OCI-LY3 (cell line): ENCODE data around the gene HYAL3.

ENCODE experiments used
- H2AFZ ChIP-seq: fragments of 200-600, 300-600 bp; shearing (Covaris generic); 2 replicates; pipeline ENCODE4 v1.6.0; 2014; ENCODE audit warnings: antibody characterized with exemption, low read depth, low read length
- H3K27ac ChIP-seq: fragments of 200-600, 300-600 bp; sonication (generic); 2 replicates; pipeline ENCODE4 v1.5.1; 2014; ENCODE audit warnings: mild to moderate bottlenecking, low read length, moderate library complexity, mixed read lengths
- H3K27me3 ChIP-seq: fragments of 200-600, 300-600 bp; sonication (generic); 2 replicates; pipeline ENCODE4 v1.6.1; 2014; ENCODE audit warnings: low read depth, low read length, mixed read lengths
- H3K36me3 ChIP-seq: fragments of 200-600, 300-600 bp; sonication (generic); replicated peaks from 2 replicates; pipeline ENCODE3; 2014; ENCODE audit warnings: low read depth, low read length, mixed read lengths
- H3K4me1 ChIP-seq: fragments of 300-600, 200-600 bp; sonication (generic); 2 replicates; pipeline ENCODE4 v1.6.1; 2014; ENCODE audit warnings: low read length, mixed read lengths
- H3K4me2 ChIP-seq: fragments of 200-600, 300-600 bp; sonication (generic); 2 replicates; pipeline ENCODE4 v1.6.1; 2014; ENCODE audit warnings: low read length, mixed read lengths
- H3K4me3 ChIP-seq: fragments of 300-600, 200-600 bp; sonication (generic); 2 replicates; pipeline ENCODE4 v1.5.1; 2014; ENCODE audit warnings: antibody characterized with exemption, mild to moderate bottlenecking, low read length, moderate library complexity
- H3K79me2 ChIP-seq: fragments of 300-600, 200-600 bp; shearing (Covaris generic); 2 replicates; pipeline ENCODE4 v1.6.1; 2014; ENCODE audit warnings: mild to moderate bottlenecking, low read length, mixed read lengths
- H3K9ac ChIP-seq: fragments of 300-600, 200-600 bp; shearing (Covaris generic); 2 replicates; pipeline ENCODE4 v1.6.0; 2014; ENCODE audit warnings: mild to moderate bottlenecking, low read length, moderate library complexity
- H3K9me3 ChIP-seq: fragments of 200-600, 300-600 bp; shearing (Covaris generic); 2 replicates; pipeline ENCODE4 v1.6.1; 2014; ENCODE audit warnings: low read length, mixed read lengths; ENCODE audit not compliant: insufficient read depth
- H4K20me1 ChIP-seq: fragments of 200-600, 300-600 bp; sonication (generic); 2 replicates; pipeline ENCODE4 v1.6.1; 2016; ENCODE audit warnings: low read length, mixed read lengths; ENCODE audit not compliant: insufficient read depth
- CTCF ChIP-seq: fragments of 200-600, 300-600 bp; sonication (generic); IDR thresholded peaks from 2 replicates; pipeline ENCODE4 v1.5.1; 2014; ENCODE audit warnings: antibody characterized with exemption, low read length, low read depth
- EZH2phosphoT487 ChIP-seq: fragments of 200-600 bp; shearing (Covaris generic); IDR thresholded peaks from 2 replicates; pipeline ENCODE4 v1.6.1; 2018; ENCODE audit warnings: antibody characterized with exemption, mixed run types, low read depth

HYAL3 gene

GRCh38 chr3:50333744-50334328 is 34.6 kb upstream of the HYAL3 start:
- no peak overlapping the region for H3K4me2 ChIP-seq
- no peak overlapping the region for H2AFZ ChIP-seq
- no peaks in the 10 kb centered on the region for H3K27me3 ChIP-seq
- no peak for TF ChIP-seq CTCF
- no peak for TF ChIP-seq EZH2phosphoT487
- peaks cover 53% of the 10 kb centered on the region for H3K36me3 ChIP-seq
- H3K9ac ChIP-seq = no peak overlapping the region
- H4K20me1 ChIP-seq = peaks cover 15% of the 10 kb centered on the region
- peaks cover 18% of the 10 kb centered on the region for H3K4me1 ChIP-seq
- peaks cover 71% of the 10 kb centered on the region for H3K79me2 ChIP-seq
- H3K4me3 ChIP-seq = no peak overlapping the region
- H3K9me3 ChIP-seq = no peaks in the 10 kb centered on the region
- H3K27ac ChIP-seq = no peak overlapping the region

DNA sequence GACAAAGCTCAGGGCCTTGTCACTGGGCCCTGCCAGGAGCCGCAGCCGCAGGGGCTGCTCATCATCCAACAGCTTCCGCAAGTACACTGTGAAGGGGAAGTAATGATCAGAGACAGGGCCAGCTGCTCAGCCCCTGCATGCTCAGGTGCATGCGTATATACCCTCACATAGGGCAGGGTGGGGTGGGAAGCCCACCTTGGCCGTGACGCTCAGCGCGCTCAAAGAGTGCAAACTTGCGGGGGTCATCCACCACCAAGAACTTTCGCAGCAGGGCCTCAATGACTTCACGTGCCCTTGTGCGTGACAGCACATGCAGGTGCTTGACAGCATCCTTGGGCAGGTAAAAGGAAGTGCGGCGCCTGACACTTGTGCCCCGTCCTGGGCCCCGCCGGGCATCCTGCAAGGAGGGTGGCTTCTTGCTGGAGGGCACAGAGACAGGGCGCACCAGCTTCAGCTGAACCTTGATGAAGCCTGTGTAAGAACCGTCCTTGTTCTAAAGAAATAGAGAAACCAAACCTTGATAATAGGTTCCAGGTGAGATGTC is 32.2 kb upstream of the HYAL3 start:
- TF ChIP-seq CTCF = no peak
- TF ChIP-seq EZH2phosphoT487 = no peak
- no peak overlapping the region for H3K9ac ChIP-seq
- H2AFZ ChIP-seq = no peak overlapping the region
- H3K4me3 ChIP-seq = no peak overlapping the region
- H3K27ac ChIP-seq = no peak overlapping the region
- H3K27me3 ChIP-seq = no peaks in the 10 kb centered on the region
- no peak overlapping the region for H3K4me2 ChIP-seq
- peaks cover 51% of the 10 kb centered on the region for H3K36me3 ChIP-seq
- peaks cover 25% of the 10 kb centered on the region for H3K4me1 ChIP-seq
- H3K9me3 ChIP-seq = no peaks in the 10 kb centered on the region
- H4K20me1 ChIP-seq = peaks cover 15% of the 10 kb centered on the region
- peaks cover 68% of the 10 kb centered on the region for H3K79me2 ChIP-seq

DNA sequence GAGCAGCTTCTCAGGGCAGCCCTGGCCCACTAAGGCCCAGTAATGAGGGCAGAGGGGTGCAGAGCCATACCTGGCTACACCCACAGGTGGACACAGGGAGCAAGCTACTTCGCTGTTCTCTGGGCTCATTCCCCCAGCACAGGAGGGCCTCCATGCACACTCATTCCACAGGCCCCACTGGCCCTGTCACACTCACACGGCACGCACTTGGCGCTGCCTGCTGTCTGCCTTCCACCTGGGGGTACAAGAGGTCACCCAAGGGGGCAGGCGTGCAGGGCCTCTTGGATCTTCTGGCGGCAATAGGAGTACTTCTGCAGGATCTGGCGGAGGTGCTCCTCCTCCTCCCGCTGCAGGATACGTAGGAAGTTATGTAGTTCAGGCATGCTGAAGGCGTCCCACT is 31.1 kb upstream of the HYAL3 start:
- Histone ChIP-seq H3K9ac (no peak overlapping the region), H3K9me3 (no peaks in the 10 kb centered on the region), H2AFZ (no peak overlapping the region), H3K27ac (no peak overlapping the region), H3K4me2 (no peak overlapping the region), H3K36me3 (peaks cover 45% of the 10 kb centered on the region), H3K79me2 (peaks cover 61% of the 10 kb centered on the region), H3K4me1 (peaks cover 16% of the 10 kb centered on the region), H3K27me3 (no peaks in the 10 kb centered on the region), H4K20me1 (peaks cover 15% of the 10 kb centered on the region), H3K4me3 (no peak overlapping the region)
- no peak for TF ChIP-seq CTCF
- no peak for TF ChIP-seq EZH2phosphoT487

DNA sequence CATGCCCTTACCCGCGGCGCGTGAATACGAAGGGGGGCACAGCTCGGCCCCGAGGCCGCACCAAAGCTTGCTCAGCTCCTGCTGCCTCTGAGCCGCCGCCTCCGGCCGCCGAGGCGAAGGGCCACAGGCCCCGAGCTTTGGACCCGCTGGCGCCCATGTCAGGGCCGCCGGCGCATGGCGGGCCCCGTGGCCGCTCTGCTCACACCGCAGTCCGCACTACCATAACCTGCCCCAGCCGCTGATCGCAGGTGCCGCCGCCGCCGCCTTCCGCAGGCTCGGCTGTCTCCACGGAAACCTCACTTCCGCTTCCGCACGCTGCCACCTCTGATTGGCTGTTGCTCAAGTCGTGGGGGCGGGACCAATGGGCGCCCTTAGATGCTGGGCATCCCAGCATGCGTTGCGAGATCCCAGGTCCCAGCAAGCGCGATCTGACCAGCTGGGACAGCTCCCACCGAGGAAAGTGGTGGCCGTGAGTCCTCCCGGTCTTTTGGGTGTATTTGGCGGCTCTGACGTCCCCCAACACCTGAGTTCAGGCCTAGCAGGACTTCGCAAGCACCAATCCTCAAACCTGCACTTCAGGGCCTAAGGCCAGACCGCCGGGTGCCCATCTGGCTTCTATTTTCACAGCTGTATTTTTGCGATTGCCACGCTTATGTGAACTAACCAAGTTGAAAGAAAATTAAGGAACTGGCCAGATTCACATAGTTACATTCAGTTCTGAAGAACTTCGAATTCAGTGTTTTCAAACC is 28.9 kb upstream of the HYAL3 start, which contains the start of gene TUSC2:
TSS of gene TUSC2 (minus strand) at position 281 of the 749 bp plus-strand sequence. CDS start at position 157, 124 bp downstream.
- Histone ChIP-seq H3K4me1 (peaks cover 14% of the 10 kb centered on the region), H3K27me3 (no peaks in the 10 kb centered on the region), H3K4me3 (peak within 1 kb of the TSS; percentile 91), H3K9me3 (no peaks in the 10 kb centered on the region), H2AFZ (no peak within 1 kb of the TSS), H3K9ac (peak within 1 kb of the TSS; percentile 81), H4K20me1 (peaks cover 2% of the 10 kb centered on the region; the same call in 1 of the 2 replicates), H3K27ac (peak within 1 kb of the TSS; percentile 22), H3K79me2 (peaks cover 39% of the 10 kb centered on the region), H3K36me3 (peaks cover 38% of the 10 kb centered on the region), H3K4me2 (peak within 1 kb of the TSS; percentile 93)
- TF ChIP-seq EZH2phosphoT487 = no peak
- TF ChIP-seq CTCF = no peak
